Thyroid gland (tissue), 4 donors: Measurements from ENCODE around the gene CLMN. TPM values are rescaled to one million over a fixed set of nuclear protein-coding genes. Genes with fewer than 3 reads are reported as not detected.

Experiments
- DNase-seq, 2 donors: peaks; one replicate each; pipeline ENCODE4 v3.0.0-alpha.2; 2019
- H3K27ac ChIP-seq, 3 donors: fragments of 200-600 bp; sonication (generic); 1 replicate in 2 of 3; 2 replicates in 1 of 3; pipeline ENCODE4 v1.5.1; 2016 to 2019; ENCODE audit warnings: mild to moderate bottlenecking in 1 of 3, moderate library complexity in 1 of 3
- H3K27me3 ChIP-seq: fragments of 200-600 bp; sonication (generic); one replicate; pipeline ENCODE4 v1.5.1; 2019
- H3K36me3 ChIP-seq, 2 donors: fragments of 200-600 bp; sonication (generic); one replicate each; pipeline ENCODE4 v1.5.1; 2016 to 2019
- H3K4me1 ChIP-seq, 2 donors: fragments of 200-600 bp; sonication (generic); one replicate each; pipeline ENCODE4 v1.5.1; 2017 to 2019
- H3K4me3 ChIP-seq, 3 donors: fragments of 200-600 bp; sonication (generic); replicated peaks in 1 of 3; 1 replicate in 2 of 3; 2 replicates in 1 of 3; pipeline ENCODE4 v1.5.1; 2016; ENCODE audit warnings: mild to moderate bottlenecking in 1 of 3
- H3K9me3 ChIP-seq: fragments of 200-600 bp; sonication (generic); one replicate; pipeline ENCODE4 v1.5.1; 2017
- CTCF ChIP-seq, 6 experiments: fragments of 200-600 bp in 3 of 6; fragments of 450-650 bp in 3 of 6; sonication (generic) in 3 of 6; IDR thresholded peaks; one replicate each; pipeline ENCODE4 v1.5.1; 2016 to 2019; ENCODE audit warnings: antibody characterized with exemption in 6 of 6, mild to moderate bottlenecking in 2 of 6, inconsistent platforms in 1 of 6, moderate library complexity in 1 of 6
- POLR2A ChIP-seq, 2 donors: fragments of 450-650 bp; IDR thresholded peaks; one replicate each; pipeline ENCODE4 v1.6.1; 2017; ENCODE audit warnings: antibody characterized with exemption in 2 of 2, mild to moderate bottlenecking in 2 of 2, moderate library complexity in 1 of 2
- WGBS, 2 donors: methylation state at CpG; one replicate each; pipeline ENCODE4 v1.1.5; 2017; 5-methylcytosine and 5-hydroxymethylcytosine counted together
- intact Hi-C: fragments of 100-400 bp; cut with DNase I; formaldehyde crosslinking; loops from one replicate; pipeline ENCODE4 v1.15.1; 2023
- total RNA-seq, 4 donors: library from RNA; depleted of rRNA; stranded (reverse); fragments of >200 nt; gene quantifications; one replicate each; pipeline ENCODE4 v1.2.3, GENCODE V29; 2016

CLMN gene
- total RNA-seq, 4 donors from 2014 or later = 15.3 to 29.9 (median 17.8) TPM

- WGBS, 2 donors = 94% methylated on average over 8 of the region's 8 CpGs
- Histone ChIP-seq H3K36me3 (no peaks in the 10 kb centered on the region), H3K9me3 (no peaks in the 10 kb centered on the region), H3K4me1 (peaks cover 14 to 32% of the 10 kb centered on the region in 2 donors), H3K27me3 (no peaks in the 10 kb centered on the region), H3K4me3 (no peak overlapping the region), H3K27ac (no peak overlapping the region)
- DNase-seq = no peak
- TF ChIP-seq CTCF (IDR thresholded peaks at IDR 0.05) = no peak
- no peak for TF ChIP-seq POLR2A (IDR thresholded peaks at IDR 0.05)
- intact Hi-C loops = no loop called here
Observed at GRCh38 chr14:95297832-95298231, 21.9 kb downstream of the CLMN start.

GRCh38 chr14:95296966-95297365, 22.7 kb downstream of the CLMN start:
- 85 to 88% methylated on average over 5 of the region's 5 CpGs for WGBS, 2 donors
- DNase-seq = no peak
- no peaks in the 10 kb centered on the region for H3K27me3 ChIP-seq
- H3K36me3 ChIP-seq = no peaks in the 10 kb centered on the region
- intact Hi-C loops = no loop called here
- TF ChIP-seq POLR2A (IDR thresholded peaks at IDR 0.05) (no peak), CTCF (IDR thresholded peaks at IDR 0.05) (no peak)
- H3K27ac ChIP-seq = no peak overlapping the region
- H3K4me3 ChIP-seq = no peak overlapping the region
- no peaks in the 10 kb centered on the region for H3K9me3 ChIP-seq
- H3K4me1 ChIP-seq = peaks cover 19 to 33% of the 10 kb centered on the region in 2 donors

- peaks cover 21 to 34% of the 10 kb centered on the region in 2 donors for H3K4me1 ChIP-seq
- DNase-seq = no peak
- no peaks in the 10 kb centered on the region for H3K9me3 ChIP-seq
- 94 to 97% methylated on average over 6 of the region's 6 CpGs for WGBS, 2 donors
- TF ChIP-seq CTCF (IDR thresholded peaks at IDR 0.05) = no peak
- no peak for TF ChIP-seq POLR2A (IDR thresholded peaks at IDR 0.05)
- intact Hi-C loops = no loop called here
- no peaks in the 10 kb centered on the region for H3K36me3 ChIP-seq
- no peak overlapping the region for H3K4me3 ChIP-seq
- no peak overlapping the region for H3K27ac ChIP-seq
- no peaks in the 10 kb centered on the region for H3K27me3 ChIP-seq
Observed at GRCh38 chr14:95295600-95296376, 23.9 kb downstream of the CLMN start.

- peaks cover 13 to 27% of the 10 kb centered on the region in 2 donors for H3K4me1 ChIP-seq
- TF ChIP-seq CTCF (IDR thresholded peaks at IDR 0.05) = no peak
- no peak for TF ChIP-seq POLR2A (IDR thresholded peaks at IDR 0.05)
- H3K9me3 ChIP-seq = no peaks in the 10 kb centered on the region
- no peak overlapping the region for H3K27ac ChIP-seq
- no peaks in the 10 kb centered on the region for H3K27me3 ChIP-seq
- intact Hi-C loops = no loop called here
- H3K4me3 ChIP-seq = no peak overlapping the region
- no peaks in the 10 kb centered on the region for H3K36me3 ChIP-seq
- DNase-seq = peak; percentile 51 to 61
- 72 to 76% methylated on average over 9 of the region's 9 CpGs for WGBS, 2 donors
Observed at GRCh38 chr14:95294834-95295599, 24.7 kb downstream of the CLMN start.

GRCh38 chr14:95294320-95294719, 25.4 kb downstream of the CLMN start:
- WGBS, 2 donors = 83 to 95% methylated on average over 7 of the region's 7 CpGs
- Histone ChIP-seq H3K4me1 (peaks cover 11 to 24% of the 10 kb centered on the region in 2 donors), H3K9me3 (no peaks in the 10 kb centered on the region), H3K36me3 (no peaks in the 10 kb centered on the region), H3K27ac (no peak overlapping the region), H3K27me3 (no peaks in the 10 kb centered on the region), H3K4me3 (no peak overlapping the region)
- DNase-seq = no peak
- no peak for TF ChIP-seq POLR2A (IDR thresholded peaks at IDR 0.05)
- TF ChIP-seq CTCF (IDR thresholded peaks at IDR 0.05) = no peak
- intact Hi-C loops = no loop called here
